GM18502 (cell line): Measurements from ENCODE around the gene GRAP2.
A peak's percentile ranks its signal among the peaks of the same experiment; 100 is the strongest.
"Not testable (repeated sequence)": the region's sequence is repeated elsewhere in the genome, so short reads cannot be mapped to it uniquely, and the experiment has no call there.

Source experiments
- ATAC-seq: cut with Tn5 transposase; IDR thresholded peaks from one replicate; pipeline ENCODE4 v1.9.1; 2021; ENCODE audit warnings: mild to moderate bottlenecking; ENCODE audit not compliant: unreplicated experiment, poor library complexity

Gene GRAP2

GRCh38 chr22:39900306-39901227 is at the start of gene GRAP2:
TSS of gene GRAP2 (plus strand) at chr22:39901084. CDS start at chr22:39947107, 46,023 bp downstream.
- peak; percentile 74 for ATAC-seq

GRCh38 chr22:39851606-39852315 is 49.1 kb upstream of the GRAP2 start:
- no peak for ATAC-seq

GRCh38 chr22:39852799-39853198 is 48.1 kb upstream of the GRAP2 start:
- ATAC-seq: no peak

- ATAC-seq: no peak
These were observed 44.3 kb upstream of the GRAP2 start for GRCh38 chr22:39856588-39856987.

GRCh38 chr22:39859903-39860588 is 40.8 kb upstream of the GRAP2 start:
- ATAC-seq: no peak

- ATAC-seq: no peak
These were observed 32.1 kb upstream of the GRAP2 start for GRCh38 chr22:39868741-39869140.

- ATAC-seq: not testable (repeated sequence)
These were observed 31.1 kb upstream of the GRAP2 start for GRCh38 chr22:39869797-39870196.

GRCh38 chr22:39871008-39871798 is 29.7 kb upstream of the GRAP2 start:
- ATAC-seq: no peak

- no peak for ATAC-seq
These were observed 28.3 kb upstream of the GRAP2 start for GRCh38 chr22:39872548-39872947.

GRCh38 chr22:39873965-39874364 is 26.9 kb upstream of the GRAP2 start:
- ATAC-seq: no peak

GRCh38 chr22:39875176-39875885 is 25.6 kb upstream of the GRAP2 start:
- ATAC-seq: not testable (repeated sequence)

GRCh38 chr22:39877079-39877845 is 23.6 kb upstream of the GRAP2 start:
- no peak for ATAC-seq

GRCh38 chr22:39880722-39881121 is 20.2 kb upstream of the GRAP2 start:
- ATAC-seq: no peak

- no peak for ATAC-seq
These were observed 17.8 kb upstream of the GRAP2 start for GRCh38 chr22:39883057-39883456.

- ATAC-seq: not testable (repeated sequence)
These were observed 11.0 kb upstream of the GRAP2 start for GRCh38 chr22:39889924-39890323.

- ATAC-seq: no peak
These were observed 7.4 kb upstream of the GRAP2 start, which contains the start of gene ENTHD1 for GRCh38 chr22:39893526-39893925. TSS of gene ENTHD1 (minus strand) at chr22:39893760. CDS start at chr22:39887748, 6,012 bp downstream.

GRCh38 chr22:39894554-39895092 is 6.3 kb upstream of the GRAP2 start:
- ATAC-seq: no peak

- ATAC-seq: no peak
These were observed 5.2 kb upstream of the GRAP2 start for GRCh38 chr22:39895682-39896081.
